ENCODE measurements around the gene ANKRD39.

The ANKRD39 gene

GRCh38 chr2:96887493-96888012 is 29.7 kb upstream of the ANKRD39 start:
- DNase-seq (ENCODE audit: low read depth) = peak; percentile 26

DNA sequence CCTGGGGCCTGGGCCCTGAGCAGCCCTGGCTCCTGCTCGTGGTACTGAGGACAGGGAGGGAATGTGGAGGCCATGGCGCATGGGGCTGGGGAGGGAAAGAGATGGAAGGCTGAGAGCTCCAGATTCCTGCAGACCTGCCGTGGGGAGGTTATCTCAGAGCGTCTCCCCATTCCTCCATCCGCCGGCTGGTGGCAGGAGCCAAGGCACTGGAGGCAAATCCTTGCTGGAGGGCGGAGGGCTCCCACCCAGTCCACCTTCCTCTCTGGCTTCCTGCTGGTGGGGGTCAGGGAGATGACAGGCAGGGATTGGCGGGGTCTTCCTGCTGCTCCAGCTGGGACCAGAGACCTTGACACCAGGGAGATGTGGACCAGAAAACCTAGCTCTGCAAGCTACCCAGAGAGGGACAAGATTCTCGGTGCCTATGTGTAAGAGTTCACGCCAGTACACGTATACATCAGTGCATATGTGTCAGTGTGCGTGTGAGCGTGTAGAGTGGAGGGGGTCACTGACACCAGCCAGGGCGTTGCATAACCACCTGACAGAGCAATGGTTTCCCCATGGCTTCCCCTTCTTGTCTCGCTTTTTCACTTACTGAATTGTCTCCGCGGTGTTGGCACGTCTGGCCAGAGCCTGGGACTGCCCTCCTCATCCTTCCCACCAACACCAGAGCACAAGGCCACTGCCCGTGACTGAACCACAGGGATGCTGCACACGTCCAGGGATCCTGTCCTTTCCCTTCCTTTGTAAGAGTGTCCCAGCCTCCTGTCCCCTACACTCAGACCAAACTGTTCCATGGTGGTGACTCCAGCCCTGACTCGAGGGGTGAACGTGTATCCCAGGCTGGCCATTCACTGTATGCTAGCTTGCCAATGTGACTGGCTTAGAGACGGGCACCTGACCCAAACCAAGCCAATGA is 27.9 kb upstream of the ANKRD39 start:
- no peak for DNase-seq (ENCODE audit: low read depth)

DNA sequence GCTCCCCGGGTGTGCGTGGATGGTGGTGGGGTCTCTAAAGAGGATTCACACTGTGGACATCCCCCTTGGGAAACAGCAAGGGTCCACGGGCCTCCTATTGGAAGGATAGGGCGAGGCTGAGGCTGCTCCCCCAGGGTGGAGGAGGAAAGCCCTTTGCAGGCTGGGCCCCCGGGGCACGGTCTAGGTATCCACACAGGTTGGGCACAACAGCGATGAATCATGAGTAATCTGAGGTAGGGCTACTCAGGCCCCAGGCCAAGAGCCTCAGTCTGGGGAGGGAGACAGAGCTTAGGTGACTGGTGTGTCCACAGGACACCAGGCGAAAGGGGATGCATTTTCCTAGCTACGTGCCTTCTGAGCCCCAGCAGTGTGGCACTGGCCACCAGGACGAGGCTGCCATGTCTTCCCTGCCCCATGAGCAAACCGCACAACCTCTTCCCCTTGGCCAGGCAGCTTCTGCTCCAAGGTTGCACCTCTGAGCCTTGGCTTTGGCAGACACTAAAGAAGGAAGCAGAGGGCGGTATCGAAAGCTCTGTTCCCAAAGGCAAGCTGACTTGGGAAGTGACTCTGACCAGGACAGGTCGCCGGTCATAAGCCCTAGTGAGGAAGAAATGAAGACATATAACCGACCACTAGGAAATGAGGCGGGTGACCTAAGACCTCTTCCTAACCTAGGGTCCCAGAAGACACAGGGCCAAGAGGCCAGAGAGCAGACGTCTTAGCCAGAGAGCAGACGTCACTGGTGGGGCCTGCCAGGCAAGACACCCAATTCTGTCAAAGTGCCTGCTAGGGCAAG is 26.7 kb upstream of the ANKRD39 start:
- DNase-seq (ENCODE audit: low read depth) = no peak

- no peak for DNase-seq (ENCODE audit: low read depth)
Observed at GRCh38 chr2:96883306-96883705, 25.5 kb upstream of the ANKRD39 start.

- no peak for DNase-seq (ENCODE audit: low read depth)
Observed at GRCh38 chr2:96882906-96883305, 25.1 kb upstream of the ANKRD39 start.

GRCh38 chr2:96882230-96882629 is 24.4 kb upstream of the ANKRD39 start:
- no peak for DNase-seq (ENCODE audit: low read depth)

GRCh38 chr2:96881349-96882195 is 23.8 kb upstream of the ANKRD39 start:
- no peak for DNase-seq (ENCODE audit: low read depth)

DNA sequence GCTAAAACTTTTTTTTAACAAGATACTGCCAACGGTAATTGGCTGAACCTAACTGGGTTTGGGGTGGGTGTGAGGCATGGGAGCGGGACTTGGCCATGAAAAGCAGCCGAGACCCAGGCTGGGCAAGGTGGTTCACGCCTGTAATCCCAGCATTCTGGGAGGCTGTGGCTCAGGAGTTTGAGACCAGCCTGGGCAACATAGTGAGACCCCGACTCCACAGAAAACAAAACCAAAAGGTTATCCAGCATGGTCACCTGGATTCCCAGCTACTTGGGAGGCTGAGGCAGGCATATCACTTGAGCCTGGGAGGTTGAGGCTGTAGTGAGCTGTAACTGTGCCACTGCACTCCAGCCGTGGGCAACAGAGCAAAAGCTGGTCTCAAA is 23.1 kb upstream of the ANKRD39 start:
- no peak for DNase-seq (ENCODE audit: low read depth)

- no peak for DNase-seq (ENCODE audit: low read depth)
Observed at GRCh38 chr2:96879545-96880040, 21.8 kb upstream of the ANKRD39 start.

DNA sequence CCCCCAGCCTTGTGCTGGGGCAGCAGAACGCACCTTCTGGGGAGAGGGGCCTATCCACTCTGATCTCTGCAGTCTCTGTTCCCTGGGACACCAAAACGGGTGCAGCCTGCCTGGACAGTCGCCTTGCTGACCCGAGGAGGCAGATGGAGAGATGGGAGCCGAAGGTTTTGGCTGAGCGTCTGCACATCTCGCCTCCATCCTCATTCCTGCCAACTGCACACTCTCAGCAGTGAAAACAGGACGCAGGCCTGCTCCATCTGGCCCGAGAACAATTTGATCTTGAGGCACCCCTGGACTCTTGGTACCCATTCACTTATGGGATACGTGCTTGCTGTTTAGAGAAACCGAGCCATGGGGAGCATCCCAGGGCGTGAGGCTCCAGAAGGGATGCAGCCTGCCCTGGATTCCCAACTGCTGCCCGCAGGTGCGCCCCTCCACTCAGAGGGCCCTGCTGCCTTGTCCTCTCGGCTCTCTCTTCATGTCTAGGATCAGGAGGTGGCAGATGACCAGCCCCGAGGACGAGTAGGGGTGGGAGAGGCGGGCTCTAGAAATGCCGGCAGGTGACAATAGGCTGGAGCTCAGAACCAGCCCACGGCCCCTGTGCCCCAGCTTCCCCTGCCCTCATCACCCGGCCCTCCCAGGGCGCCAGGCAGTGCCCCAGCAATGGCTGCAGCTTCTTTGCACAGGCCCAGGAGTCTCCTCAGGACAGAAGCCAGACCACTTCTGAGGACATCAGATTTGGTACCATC is 21.2 kb upstream of the ANKRD39 start:
- DNase-seq (ENCODE audit: low read depth) = no peak

DNA sequence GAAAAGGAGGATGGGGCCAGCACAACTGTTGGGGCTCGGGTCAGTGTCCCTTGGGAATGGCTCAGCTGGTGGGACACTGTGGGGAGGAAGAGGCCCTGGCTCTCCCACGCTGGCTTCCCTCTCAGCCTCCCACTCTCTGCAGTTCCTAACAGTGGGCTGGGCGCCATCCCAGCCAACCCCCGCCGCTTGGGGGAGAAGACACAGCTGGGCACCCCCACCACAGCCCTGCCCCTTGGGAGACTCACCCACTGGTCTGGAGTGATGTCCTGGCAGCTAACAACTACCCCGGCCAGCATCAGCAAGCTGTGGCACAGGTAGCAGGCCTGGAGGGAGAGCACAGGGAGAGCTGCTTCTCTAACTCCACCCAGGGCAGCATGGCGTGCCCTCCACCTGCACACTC is 20.4 kb upstream of the ANKRD39 start:
- DNase-seq (ENCODE audit: low read depth) = no peak

- no peak for DNase-seq (ENCODE audit: low read depth)
Observed at GRCh38 chr2:96877631-96878092, 19.8 kb upstream of the ANKRD39 start.

- DNase-seq (ENCODE audit: low read depth) = no peak
Observed at GRCh38 chr2:96877042-96877451, 19.2 kb upstream of the ANKRD39 start.

DNA sequence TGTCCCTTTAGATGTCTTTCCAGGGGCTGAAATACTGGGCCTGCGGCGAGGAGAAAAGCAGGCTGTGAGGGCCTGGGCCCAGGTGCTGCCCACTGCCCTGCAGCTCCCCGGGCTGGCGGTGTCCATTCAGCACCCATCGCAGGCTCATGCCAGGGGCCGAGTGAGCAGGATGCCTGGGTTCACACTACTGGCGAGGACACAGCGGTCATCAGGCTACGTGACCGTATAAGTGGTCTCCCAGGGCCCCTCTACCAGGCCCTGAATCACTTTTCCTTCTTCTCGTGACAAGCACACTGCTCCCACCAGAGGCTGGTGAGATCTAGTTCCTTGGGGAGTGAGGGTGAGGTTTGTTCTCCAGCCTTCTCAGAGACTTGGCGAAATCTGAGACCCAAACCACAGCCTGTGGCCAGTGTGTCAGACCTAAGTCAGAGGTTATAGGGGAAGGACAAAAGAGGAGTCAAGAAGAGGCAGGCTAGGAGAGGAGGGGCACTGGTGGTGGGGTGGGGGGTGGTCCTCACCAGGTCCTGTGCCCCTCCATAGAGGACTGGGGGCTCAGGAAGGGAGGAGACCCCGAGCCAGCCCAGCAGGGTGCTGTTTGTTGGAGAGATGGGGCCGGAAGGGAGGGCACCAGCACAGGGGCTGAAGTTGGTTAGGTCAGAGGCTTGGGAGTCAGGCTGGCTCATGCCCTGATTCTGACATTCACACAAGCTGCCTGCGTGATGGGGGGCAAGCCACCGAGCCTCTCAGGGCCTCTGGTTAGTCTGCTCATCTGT is 18.6 kb upstream of the ANKRD39 start:
- no peak for DNase-seq (ENCODE audit: low read depth)

DNA sequence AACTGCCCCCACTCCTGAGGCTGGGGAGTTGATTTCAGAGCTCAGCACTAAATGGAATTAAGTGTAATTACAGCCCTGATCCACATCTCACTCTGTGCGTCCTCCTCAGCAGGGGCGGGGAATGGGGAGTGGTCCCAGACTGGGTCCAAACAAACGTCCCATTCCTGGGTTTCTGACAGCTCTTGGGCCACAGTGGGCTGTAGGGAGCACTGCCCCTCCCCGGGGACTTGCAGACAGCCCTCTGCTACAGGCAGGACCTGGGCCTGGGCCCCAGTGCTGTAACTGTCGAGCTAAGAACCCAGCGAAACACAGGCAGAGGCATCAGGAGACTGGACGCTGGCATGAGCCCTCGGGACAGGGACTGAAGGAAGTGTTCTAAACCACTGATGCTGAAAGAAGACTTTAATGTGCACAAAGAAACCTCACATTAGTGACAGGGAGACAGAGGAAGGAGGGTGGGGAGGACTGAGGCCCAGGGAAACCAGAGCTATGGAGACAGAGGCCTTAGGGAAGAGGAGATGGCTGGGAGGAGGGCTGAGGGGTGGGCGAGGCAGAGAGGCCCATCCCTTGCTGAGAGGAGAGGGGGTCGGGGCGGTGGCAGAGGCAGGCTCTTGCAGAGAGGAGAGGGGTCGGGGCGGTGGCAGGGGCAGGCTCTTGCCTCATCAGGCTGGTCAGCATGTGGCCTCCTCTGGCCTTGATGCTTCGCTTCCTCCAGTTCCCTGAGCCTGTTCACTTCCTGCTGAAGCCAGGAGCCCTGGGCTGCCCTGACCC is 17.9 kb upstream of the ANKRD39 start:
- no peak for DNase-seq (ENCODE audit: low read depth)

DNA sequence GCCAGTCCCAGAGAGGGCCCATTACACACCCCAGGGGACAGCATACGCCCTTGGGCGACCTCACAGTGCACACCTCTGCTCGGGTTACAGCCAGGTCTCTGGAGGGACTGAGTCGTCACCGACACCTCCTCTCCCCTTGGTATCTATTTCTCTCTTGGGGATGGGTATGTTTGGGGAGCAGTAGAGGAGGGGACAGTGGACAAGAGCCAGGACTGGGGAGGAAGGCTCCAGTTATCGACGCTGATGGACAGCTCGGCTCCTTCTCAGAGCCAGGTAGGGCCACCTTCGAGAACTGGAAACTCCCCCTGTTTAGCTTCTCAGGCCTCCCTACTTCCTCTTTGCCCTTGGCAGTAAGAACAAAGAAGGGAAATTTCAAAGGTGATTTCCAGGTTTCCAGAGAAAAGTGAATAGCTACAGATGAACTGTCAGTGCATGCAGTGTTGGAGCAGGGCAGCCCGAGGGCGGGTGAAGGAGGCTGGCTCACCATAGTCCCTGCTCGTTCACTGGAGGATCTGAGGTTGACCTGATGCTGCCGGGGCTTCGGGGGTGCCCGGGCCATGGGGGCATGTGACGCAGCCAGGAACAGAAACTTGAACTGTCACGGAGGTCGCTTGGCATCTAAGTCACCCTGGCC is 16.5 kb upstream of the ANKRD39 start:
- no peak for DNase-seq (ENCODE audit: low read depth)

DNA sequence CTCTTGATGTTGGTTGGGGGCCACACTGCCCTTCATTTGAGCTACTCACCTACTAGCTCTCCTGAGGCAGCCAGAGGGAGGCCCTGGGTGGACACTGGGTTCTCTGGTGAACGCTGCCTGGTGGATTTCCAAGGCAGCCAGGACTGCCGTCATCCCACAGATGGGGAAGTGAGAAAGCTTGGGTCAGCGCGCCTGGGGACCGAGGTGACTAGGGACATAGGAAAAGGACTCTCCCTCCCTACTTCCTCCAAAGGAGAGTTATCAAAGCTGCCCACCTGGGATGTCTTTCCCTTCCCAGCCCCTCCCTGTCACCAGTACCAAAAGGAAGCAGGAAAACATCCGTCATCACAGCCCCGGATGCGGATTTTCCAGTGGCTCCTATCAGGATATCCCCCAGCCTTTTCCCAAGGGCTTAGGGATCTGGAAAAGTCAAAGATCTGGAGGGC is 15.9 kb upstream of the ANKRD39 start:
- no peak for DNase-seq (ENCODE audit: low read depth)

DNA sequence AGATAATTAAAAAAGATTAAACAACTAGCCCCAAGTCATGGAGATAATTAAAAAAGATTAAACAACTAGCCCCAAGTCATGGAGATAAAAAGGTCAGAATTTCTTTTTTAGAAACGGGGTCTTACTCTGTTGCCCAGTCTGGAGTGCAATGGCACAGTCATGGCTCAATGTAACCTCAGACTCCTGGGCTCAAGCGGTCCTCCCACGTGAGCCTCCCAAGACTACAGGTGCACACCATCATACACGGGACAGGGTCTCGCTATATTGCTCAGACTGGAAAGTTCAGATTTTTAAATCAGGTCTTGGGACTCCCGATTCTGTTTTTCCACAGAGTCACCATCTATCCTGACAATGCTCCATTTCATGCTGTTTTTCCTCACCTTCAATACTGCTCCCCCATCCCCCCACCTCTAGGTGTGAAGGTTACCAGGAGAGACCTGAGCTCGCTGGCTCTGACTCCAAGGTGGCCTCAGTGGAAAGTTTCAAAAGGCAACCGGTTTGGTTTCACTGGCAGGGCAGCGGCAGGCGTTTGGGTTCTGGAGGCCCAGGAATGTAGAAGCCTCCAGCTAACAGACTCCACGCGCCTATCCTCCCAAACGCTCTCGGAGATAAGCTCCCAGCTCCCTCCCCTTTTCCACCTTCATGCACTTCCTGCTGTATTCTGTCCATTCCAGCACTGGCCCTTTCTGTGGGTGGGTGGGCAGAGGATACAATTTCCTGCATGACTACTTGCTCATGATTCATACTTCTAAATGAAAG is 15.0 kb upstream of the ANKRD39 start:
- DNase-seq (ENCODE audit: low read depth) = peak; percentile 81

All from amniotic epithelial cell (primary cell).